ENCODE measurements around the gene TMPRSS11B. TPM values are rescaled to one million over a fixed set of nuclear protein-coding genes. Genes with fewer than 3 reads are reported as not detected.

The TMPRSS11B gene
- total and polyA plus RNA-seq, 2 experiments from 2014 or later: not detected

DNA sequence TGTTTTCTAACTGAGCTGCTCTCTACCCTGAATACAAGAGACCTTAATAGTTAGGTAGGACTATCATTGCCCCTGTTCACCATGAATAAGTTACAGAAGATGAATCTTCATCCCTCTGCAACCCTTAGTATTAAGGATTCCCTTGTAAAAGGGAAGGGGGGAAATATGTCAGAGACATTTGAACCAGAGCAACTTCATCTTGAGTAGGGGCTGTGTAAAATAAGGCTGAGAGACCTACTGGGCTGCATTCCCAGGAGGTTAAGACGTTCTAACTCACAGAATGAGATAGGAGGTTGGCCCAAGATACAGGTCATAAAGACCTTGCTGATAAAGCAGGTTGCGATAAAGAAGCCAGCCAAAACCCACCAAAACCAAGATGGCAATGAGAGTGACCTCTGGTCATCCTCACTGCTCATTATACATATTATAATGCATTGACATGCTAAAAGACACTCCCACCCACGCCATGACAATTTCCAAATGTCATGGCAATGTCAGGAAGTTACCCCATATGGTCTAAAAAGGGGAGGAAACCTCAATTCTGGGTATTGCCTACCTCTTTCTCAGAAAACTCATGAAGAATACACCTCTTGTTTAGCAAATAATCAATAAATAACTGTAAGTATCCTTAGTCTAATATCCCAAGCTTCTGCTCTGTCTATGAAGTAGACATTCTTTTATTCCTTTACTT, 19.5 kb upstream of the TMPRSS11B start:
- DNase-seq (ENCODE audit: low spot score) (no peak), ATAC-seq (no peak)
- no peaks in the 10 kb centered on the region for H3K79me2 ChIP-seq (replicated peaks; ENCODE audit: insufficient read depth)
- H3K4me2 ChIP-seq: no peak overlapping the region
- no peaks in the 10 kb centered on the region for H4K20me1 ChIP-seq (replicated peaks; ENCODE audit: insufficient read depth)
- H3K36me3 ChIP-seq (ENCODE audit: insufficient read depth): peaks cover 6% of the 10 kb centered on the region; the same call in 1 of the 2 replicates
- Mint-ChIP-seq H3K27me3 (ENCODE audit: insufficient read depth, low read depth, poor library complexity) (no peaks in the 10 kb centered on the region), H3K27ac (no peak overlapping the region), H3K36me3 (ENCODE audit: low read depth) (peaks cover 15% of the 10 kb centered on the region; the same call in 2 of the 3 replicates), H3K4me3 (no peak overlapping the region), H3K9me3 (peaks cover 33% of the 10 kb centered on the region), H3K4me1 (no peaks in the 10 kb centered on the region)
- no peak overlapping the region for H3K27ac ChIP-seq (ENCODE audit: low read depth)
- H3K9me2 ChIP-seq (ENCODE audit: insufficient read depth): no peaks in the 10 kb centered on the region; the same call in 1 of the 2 replicates
- H3K4me1 ChIP-seq (ENCODE audit: insufficient read depth): no peaks in the 10 kb centered on the region
- no peak overlapping the region for H2AFZ ChIP-seq
- H3F3A ChIP-seq (replicated peaks; ENCODE audit: low read depth): no peaks in the 10 kb centered on the region
- H3K4me3 ChIP-seq: no peak overlapping the region
- TF ChIP-seq ZNF114 (CRISPR knock-in tag; IDR thresholded peaks at IDR 0.05) (no peak), NANOG (IDR thresholded peaks at IDR 0.05; ENCODE audit: borderline replicate concordance) (no peak), ZNF462 (CRISPR knock-in tag; IDR thresholded peaks at IDR 0.05) (no peak), CTCF (conservative IDR thresholded peaks at IDR 0.05; ENCODE audit: low read depth in 2 of 2) (no peak)
- no peaks in the 10 kb centered on the region for H3K27me3 ChIP-seq (ENCODE audit: insufficient read depth)

Data from GM23338 (cell line).